ENCODE measurements around the gene PLXNC1.

Gene PLXNC1

GRCh38 chr12:94178882-94179281 is 30.5 kb downstream of the PLXNC1 start:
- Histone ChIP-seq H3F3A (ENCODE audit: insufficient read depth, low read length) (peaks cover 14% of the 10 kb centered on the region), H3K27me3 (replicated peaks; ENCODE audit: insufficient read depth, low read length) (no peaks in the 10 kb centered on the region), H3K4me3 (ENCODE audit: low read length) (no peak overlapping the region), H3K79me2 (ENCODE audit: low read length) (peaks cover 79% of the 10 kb centered on the region), H4K20me1 (ENCODE audit: insufficient read depth, low read length) (no peaks in the 10 kb centered on the region), H3K36me3 (replicated peaks; ENCODE audit: insufficient read depth, low read length) (peaks cover 28% of the 10 kb centered on the region), H3K9ac (ENCODE audit: low read length) (no peak overlapping the region), H2AFZ (ENCODE audit: low read length) (no peak overlapping the region), H3K27ac (ENCODE audit: low read length) (no peak overlapping the region), H3K4me2 (ENCODE audit: low read depth, low read length) (no peak overlapping the region), H3K9me2 (replicated peaks; ENCODE audit: insufficient read depth, low read length) (no peaks in the 10 kb centered on the region), H3K4me1 (ENCODE audit: low read length) (peaks cover 33% of the 10 kb centered on the region), H3K9me3 (replicated peaks; ENCODE audit: insufficient read depth, low read length) (0 out of 2 replicates have a peak, but pooled peaks cover 3% of the 10 kb centered on the region)
- no peak for DNase-seq
- no peak for TF ChIP-seq CTCF (IDR thresholded peaks at IDR 0.05; ENCODE audit: low read length)
- TF ChIP-seq EZH2phosphoT487 (IDR thresholded peaks at IDR 0.05; ENCODE audit: low read length) = no peak
- TF ChIP-seq EZH2 (optimal IDR thresholded peaks at IDR 0.05; ENCODE audit: low read depth, low read length) = no peak

DNA sequence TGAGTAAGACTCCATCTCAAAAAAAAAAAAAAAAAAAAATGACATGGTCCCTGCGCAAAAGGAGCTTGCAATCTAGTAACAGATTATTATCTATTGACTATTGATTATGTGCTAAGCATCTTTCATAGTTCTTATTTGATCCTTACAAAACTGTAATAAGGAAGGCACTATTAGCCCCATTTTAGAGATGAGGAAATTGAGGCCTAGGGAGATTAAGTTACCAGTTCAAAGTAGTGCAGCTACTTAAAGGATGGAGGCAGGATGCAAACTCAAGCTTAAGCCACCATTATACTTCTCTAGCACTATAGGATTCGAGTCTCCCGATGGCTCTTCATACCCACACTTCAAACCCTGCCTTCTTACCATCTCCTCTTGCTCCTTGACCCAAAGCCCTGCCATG is 31.3 kb downstream of the PLXNC1 start:
- Histone ChIP-seq H3K36me3 (replicated peaks; ENCODE audit: insufficient read depth, low read length) (peaks cover 28% of the 10 kb centered on the region), H3K4me3 (ENCODE audit: low read length) (no peak overlapping the region), H4K20me1 (ENCODE audit: insufficient read depth, low read length) (no peaks in the 10 kb centered on the region), H3F3A (ENCODE audit: insufficient read depth, low read length) (peaks cover 6% of the 10 kb centered on the region), H3K9me2 (replicated peaks; ENCODE audit: insufficient read depth, low read length) (no peaks in the 10 kb centered on the region), H3K4me1 (ENCODE audit: low read length) (peaks cover 25% of the 10 kb centered on the region), H2AFZ (ENCODE audit: low read length) (no peak overlapping the region), H3K9me3 (replicated peaks; ENCODE audit: insufficient read depth, low read length) (0 out of 2 replicates have a peak, but pooled peaks cover 3% of the 10 kb centered on the region), H3K79me2 (ENCODE audit: low read length) (peaks cover 75% of the 10 kb centered on the region), H3K9ac (ENCODE audit: low read length) (no peak overlapping the region), H3K4me2 (ENCODE audit: low read depth, low read length) (no peak overlapping the region), H3K27ac (ENCODE audit: low read length) (peak overlapping the region; percentile 14; the same call in 1 of the 2 replicates), H3K27me3 (replicated peaks; ENCODE audit: insufficient read depth, low read length) (no peaks in the 10 kb centered on the region)
- no peak for DNase-seq
- TF ChIP-seq CTCF (IDR thresholded peaks at IDR 0.05; ENCODE audit: low read length) = no peak
- no peak for TF ChIP-seq EZH2phosphoT487 (IDR thresholded peaks at IDR 0.05; ENCODE audit: low read length)
- no peak for TF ChIP-seq EZH2 (optimal IDR thresholded peaks at IDR 0.05; ENCODE audit: low read depth, low read length)

GRCh38 chr12:94180558-94181296 is 32.4 kb downstream of the PLXNC1 start:
- DNase-seq = no peak
- Histone ChIP-seq H3K9me3 (replicated peaks; ENCODE audit: insufficient read depth, low read length) (0 out of 2 replicates have a peak, but pooled peaks cover 3% of the 10 kb centered on the region), H3K9ac (ENCODE audit: low read length) (no peak overlapping the region), H3K27me3 (replicated peaks; ENCODE audit: insufficient read depth, low read length) (no peaks in the 10 kb centered on the region), H3K4me1 (ENCODE audit: low read length) (peaks cover 15% of the 10 kb centered on the region), H4K20me1 (ENCODE audit: insufficient read depth, low read length) (no peaks in the 10 kb centered on the region), H3K9me2 (replicated peaks; ENCODE audit: insufficient read depth, low read length) (no peaks in the 10 kb centered on the region), H3K79me2 (ENCODE audit: low read length) (peaks cover 70% of the 10 kb centered on the region), H3K4me3 (ENCODE audit: low read length) (no peak overlapping the region), H3K27ac (ENCODE audit: low read length) (no peak overlapping the region), H3K4me2 (ENCODE audit: low read depth, low read length) (no peak overlapping the region), H2AFZ (ENCODE audit: low read length) (no peak overlapping the region), H3F3A (ENCODE audit: insufficient read depth, low read length) (peaks cover 2% of the 10 kb centered on the region; the same call in 1 of the 2 replicates), H3K36me3 (replicated peaks; ENCODE audit: insufficient read depth, low read length) (peaks cover 28% of the 10 kb centered on the region)
- no peak for TF ChIP-seq EZH2 (optimal IDR thresholded peaks at IDR 0.05; ENCODE audit: low read depth, low read length)
- TF ChIP-seq EZH2phosphoT487 (IDR thresholded peaks at IDR 0.05; ENCODE audit: low read length) = no peak
- TF ChIP-seq CTCF (IDR thresholded peaks at IDR 0.05; ENCODE audit: low read length) = no peak

All from MM.1S (cell line).